ENCODE data around the gene MYL5. TPM values are rescaled to one million over a fixed set of nuclear protein-coding genes. Genes with fewer than 3 reads are reported as not detected.

The MYL5 gene
- polyA plus RNA-seq, 1 donor from 2014 or later: 15.1 TPM

- no peak overlapping the region for H3K27ac ChIP-seq (ENCODE audit: low read length)
- peaks cover 11% of the 10 kb centered on the region for H3K79me2 ChIP-seq (replicated peaks; ENCODE audit: insufficient read depth, low read length)
These were observed 1.9 kb downstream of the MYL5 start for GRCh38 chr4:675980-676870.

GRCh38 chr4:676871-677235, 2.5 kb downstream of the MYL5 start:
- H3K4me2 ChIP-seq (ENCODE audit: low read length): no peak overlapping the region
- no peaks in the 10 kb centered on the region for H3K27me3 ChIP-seq (ENCODE audit: insufficient read depth, low read depth, low read length)
- H3K27ac ChIP-seq (ENCODE audit: low read length): no peak overlapping the region

More at GRCh38 chr4:675980-676870, 1.9 kb downstream of the MYL5 start:
- no peaks in the 10 kb centered on the region for H4K20me1 ChIP-seq (ENCODE audit: insufficient read depth)
- H3K9me2 ChIP-seq (ENCODE audit: insufficient read depth, low read length): no peaks in the 10 kb centered on the region
- no peak for TF ChIP-seq EZH2 (IDR thresholded peaks at IDR 0.05; ENCODE audit: borderline replicate concordance, insufficient read depth, low read length, poor library complexity, severe bottlenecking)
- no peak for TF ChIP-seq EP300 (conservative IDR thresholded peaks at IDR 0.05; ENCODE audit: poor library complexity, severe bottlenecking)
- no peak for TF ChIP-seq SMC3 (conservative IDR thresholded peaks at IDR 0.05; ENCODE audit: poor library complexity)
- TF ChIP-seq, protein P1, sequence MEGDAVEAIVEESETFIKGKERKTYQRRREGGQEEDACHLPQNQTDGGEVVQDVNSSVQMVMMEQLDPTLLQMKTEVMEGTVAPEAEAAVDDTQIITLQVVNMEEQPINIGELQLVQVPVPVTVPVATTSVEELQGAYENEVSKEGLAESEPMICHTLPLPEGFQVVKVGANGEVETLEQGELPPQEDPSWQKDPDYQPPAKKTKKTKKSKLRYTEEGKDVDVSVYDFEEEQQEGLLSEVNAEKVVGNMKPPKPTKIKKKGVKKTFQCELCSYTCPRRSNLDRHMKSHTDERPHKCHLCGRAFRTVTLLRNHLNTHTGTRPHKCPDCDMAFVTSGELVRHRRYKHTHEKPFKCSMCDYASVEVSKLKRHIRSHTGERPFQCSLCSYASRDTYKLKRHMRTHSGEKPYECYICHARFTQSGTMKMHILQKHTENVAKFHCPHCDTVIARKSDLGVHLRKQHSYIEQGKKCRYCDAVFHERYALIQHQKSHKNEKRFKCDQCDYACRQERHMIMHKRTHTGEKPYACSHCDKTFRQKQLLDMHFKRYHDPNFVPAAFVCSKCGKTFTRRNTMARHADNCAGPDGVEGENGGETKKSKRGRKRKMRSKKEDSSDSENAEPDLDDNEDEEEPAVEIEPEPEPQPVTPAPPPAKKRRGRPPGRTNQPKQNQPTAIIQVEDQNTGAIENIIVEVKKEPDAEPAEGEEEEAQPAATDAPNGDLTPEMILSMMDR (IDR thresholded peaks at IDR 0.05; ENCODE audit: poor library complexity, severe bottlenecking): no peak
- TF ChIP-seq RAD21 (conservative IDR thresholded peaks at IDR 0.05): no peak
- TF ChIP-seq MXI1 (conservative IDR thresholded peaks at IDR 0.05; ENCODE audit: poor library complexity, severe bottlenecking): no peak
- TF ChIP-seq TAF1 (IDR thresholded peaks at IDR 0.05; ENCODE audit: low read depth): no peak
- TF ChIP-seq, protein P2, sequence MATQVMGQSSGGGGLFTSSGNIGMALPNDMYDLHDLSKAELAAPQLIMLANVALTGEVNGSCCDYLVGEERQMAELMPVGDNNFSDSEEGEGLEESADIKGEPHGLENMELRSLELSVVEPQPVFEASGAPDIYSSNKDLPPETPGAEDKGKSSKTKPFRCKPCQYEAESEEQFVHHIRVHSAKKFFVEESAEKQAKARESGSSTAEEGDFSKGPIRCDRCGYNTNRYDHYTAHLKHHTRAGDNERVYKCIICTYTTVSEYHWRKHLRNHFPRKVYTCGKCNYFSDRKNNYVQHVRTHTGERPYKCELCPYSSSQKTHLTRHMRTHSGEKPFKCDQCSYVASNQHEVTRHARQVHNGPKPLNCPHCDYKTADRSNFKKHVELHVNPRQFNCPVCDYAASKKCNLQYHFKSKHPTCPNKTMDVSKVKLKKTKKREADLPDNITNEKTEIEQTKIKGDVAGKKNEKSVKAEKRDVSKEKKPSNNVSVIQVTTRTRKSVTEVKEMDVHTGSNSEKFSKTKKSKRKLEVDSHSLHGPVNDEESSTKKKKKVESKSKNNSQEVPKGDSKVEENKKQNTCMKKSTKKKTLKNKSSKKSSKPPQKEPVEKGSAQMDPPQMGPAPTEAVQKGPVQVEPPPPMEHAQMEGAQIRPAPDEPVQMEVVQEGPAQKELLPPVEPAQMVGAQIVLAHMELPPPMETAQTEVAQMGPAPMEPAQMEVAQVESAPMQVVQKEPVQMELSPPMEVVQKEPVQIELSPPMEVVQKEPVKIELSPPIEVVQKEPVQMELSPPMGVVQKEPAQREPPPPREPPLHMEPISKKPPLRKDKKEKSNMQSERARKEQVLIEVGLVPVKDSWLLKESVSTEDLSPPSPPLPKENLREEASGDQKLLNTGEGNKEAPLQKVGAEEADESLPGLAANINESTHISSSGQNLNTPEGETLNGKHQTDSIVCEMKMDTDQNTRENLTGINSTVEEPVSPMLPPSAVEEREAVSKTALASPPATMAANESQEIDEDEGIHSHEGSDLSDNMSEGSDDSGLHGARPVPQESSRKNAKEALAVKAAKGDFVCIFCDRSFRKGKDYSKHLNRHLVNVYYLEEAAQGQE (IDR thresholded peaks at IDR 0.05; ENCODE audit: borderline replicate concordance): no peak
- TF ChIP-seq POLR2AphosphoS5 (IDR thresholded peaks at IDR 0.05): no peak
- H3K4me2 ChIP-seq (ENCODE audit: low read length): no peak overlapping the region
- H3K4me3 ChIP-seq (ENCODE audit: low read length): no peak overlapping the region
- H3K9me3 ChIP-seq (ENCODE audit: low read length): no peaks in the 10 kb centered on the region
- no peak overlapping the region for H2AFZ ChIP-seq (ENCODE audit: low read depth, low read length)
- H3K27me3 ChIP-seq (ENCODE audit: insufficient read depth, low read depth, low read length): no peaks in the 10 kb centered on the region
- H3F3A ChIP-seq (ENCODE audit: insufficient read depth, low read length, poor library complexity, severe bottlenecking): no peaks in the 10 kb centered on the region
- H3K9ac ChIP-seq (ENCODE audit: low read length): no peak overlapping the region
- H3K36me3 ChIP-seq (ENCODE audit: insufficient read depth, low read length): no peaks in the 10 kb centered on the region

More at GRCh38 chr4:676871-677235, 2.5 kb downstream of the MYL5 start:
- no peaks in the 10 kb centered on the region for H3K9me2 ChIP-seq (ENCODE audit: insufficient read depth, low read length)
- no peaks in the 10 kb centered on the region for H3F3A ChIP-seq (ENCODE audit: insufficient read depth, low read length, poor library complexity, severe bottlenecking)
- no peak overlapping the region for H3K4me3 ChIP-seq (ENCODE audit: low read length)
- H4K20me1 ChIP-seq (ENCODE audit: insufficient read depth): no peaks in the 10 kb centered on the region
- TF ChIP-seq, protein P1 (IDR thresholded peaks at IDR 0.05; ENCODE audit: poor library complexity, severe bottlenecking): no peak
- TF ChIP-seq, protein P2 (IDR thresholded peaks at IDR 0.05; ENCODE audit: borderline replicate concordance): no peak
- TF ChIP-seq RAD21 (conservative IDR thresholded peaks at IDR 0.05): no peak
- no peak for TF ChIP-seq POLR2AphosphoS5 (IDR thresholded peaks at IDR 0.05)
- no peak for TF ChIP-seq EZH2 (IDR thresholded peaks at IDR 0.05; ENCODE audit: borderline replicate concordance, insufficient read depth, low read length, poor library complexity, severe bottlenecking)
- TF ChIP-seq MXI1 (conservative IDR thresholded peaks at IDR 0.05; ENCODE audit: poor library complexity, severe bottlenecking): no peak
- TF ChIP-seq EP300 (conservative IDR thresholded peaks at IDR 0.05; ENCODE audit: poor library complexity, severe bottlenecking): no peak
- TF ChIP-seq TAF1 (IDR thresholded peaks at IDR 0.05; ENCODE audit: low read depth): no peak
- TF ChIP-seq SMC3 (conservative IDR thresholded peaks at IDR 0.05; ENCODE audit: poor library complexity): no peak
- H3K36me3 ChIP-seq (ENCODE audit: insufficient read depth, low read length): no peaks in the 10 kb centered on the region
- no peak overlapping the region for H3K9ac ChIP-seq (ENCODE audit: low read length)
- peaks cover 11% of the 10 kb centered on the region for H3K79me2 ChIP-seq (replicated peaks; ENCODE audit: insufficient read depth, low read length)
- no peak overlapping the region for H2AFZ ChIP-seq (ENCODE audit: low read depth, low read length)
- no peaks in the 10 kb centered on the region for H3K9me3 ChIP-seq (ENCODE audit: low read length)

All from neural cell (in vitro differentiated cells).